Spleen (tissue), 11 donors: Measurements from ENCODE around the gene JADE2. TPM values are rescaled to one million over a fixed set of nuclear protein-coding genes. Genes with fewer than 3 reads are reported as not detected.
"Not testable (repeated sequence)": the region's sequence is repeated elsewhere in the genome, so short reads cannot be mapped to it uniquely, and the experiment has no call there.

Experiments used
- DNase-seq: peaks from one replicate; pipeline ENCODE4 v3.0.0-alpha.2; 2020
- H3K27ac ChIP-seq, 8 donors: fragments of 200-600 bp; sonication (generic) in 7 of 8; 1 replicate in 4 of 8; 2 replicates in 4 of 8; pipeline versions ENCODE4 v1.5.0 to v1.8.0; 2016 to 2021; ENCODE audit warnings: inconsistent platforms in 4 of 8, mild to moderate bottlenecking in 4 of 8, moderate library complexity in 1 of 8
- H3K27me3 ChIP-seq, 7 donors: fragments of 200-600 bp; sonication (generic) in 6 of 7; replicated peaks in 1 of 7; 1 replicate in 4 of 7; 2 replicates in 3 of 7; pipeline versions ENCODE4 v1.5.0 to v1.8.0; 2016 to 2021; ENCODE audit warnings: inconsistent platforms in 3 of 7, mild to moderate bottlenecking in 1 of 7
- H3K36me3 ChIP-seq, 6 donors: fragments of 200-600 bp; sonication (generic) in 5 of 6; 1 replicate in 4 of 6; 2 replicates in 2 of 6; pipeline versions ENCODE4 v1.5.0 to v1.8.0; 2016 to 2021; ENCODE audit warnings: inconsistent platforms in 2 of 6
- H3K4me1 ChIP-seq, 6 donors: fragments of 200-600 bp; sonication (generic) in 5 of 6; 1 replicate in 3 of 6; 2 replicates in 3 of 6; pipeline versions ENCODE4 v1.5.0 to v1.8.0; 2016 to 2021; ENCODE audit warnings: inconsistent platforms in 3 of 6
- H3K4me3 ChIP-seq, 8 donors: fragments of 200-600 bp; sonication (generic) in 7 of 8; 1 replicate in 4 of 8; 2 replicates in 4 of 8; pipeline versions ENCODE4 v1.5.0 to v1.8.0; 2016 to 2021; ENCODE audit warnings: inconsistent platforms in 4 of 8, mild to moderate bottlenecking in 4 of 8, moderate library complexity in 2 of 8
- H3K9me3 ChIP-seq, 8 donors: fragments of 200-600 bp; sonication (generic) in 7 of 8; 1 replicate in 4 of 8; 2 replicates in 4 of 8; pipeline versions ENCODE4 v1.5.0 to v1.8.0; 2016 to 2021; ENCODE audit warnings: inconsistent platforms in 4 of 8
- POLR2A ChIP-seq, 3 donors: fragments of 450-650 bp; IDR thresholded peaks; one replicate each; pipeline ENCODE4 v1.5.1; 2017; ENCODE audit warnings: antibody characterized with exemption in 3 of 3, mild to moderate bottlenecking in 1 of 3
- POLR2AphosphoS5 ChIP-seq, 3 donors: sonication (generic); formaldehyde crosslinking; IDR thresholded peaks; one replicate each; pipeline ENCODE4 v1.5.1; 2017; ENCODE audit warnings: antibody characterized with exemption in 3 of 3
- WGBS, 5 donors: extraction: QIAGEN DNeasy Blood & Tissue Kit in 3 of 5; methylation state at CpG; one replicate each; pipeline versions ENCODE4 v1.1.5 to v1.1.7; 2013 to 2018; 5-methylcytosine and 5-hydroxymethylcytosine counted together
- intact Hi-C: fragments of 100-400 bp; cut with DNase I; formaldehyde crosslinking; loops from one replicate; pipeline ENCODE4 v1.15.0; 2023; ENCODE audit warnings: low total_unique reads
- polyA plus RNA-seq, 3 donors: library from polyadenylated mRNA; stranded (reverse); fragments of 200-250 nt; gene quantifications; one replicate each; pipeline ENCODE4 v1.2.1, GENCODE V29; 2013
- total RNA-seq, 7 donors: library from RNA; depleted of rRNA in 3 of 7; stranded (reverse); fragments of >200 nt in 3 of 7; fragmentation: NEBNext Ultra II Directional in 4 of 7; extraction: Animal tissue kit (Norgen Biotek cat#: 25700) in 4 of 7; gene quantifications; one replicate each; pipeline versions ENCODE4 v1.1.0 to v1.2.1, GENCODE V29; 2016 to 2021
- TF ChIP-seq, protein P1 (sequence below), 11 experiments: fragments of 200-600 bp in 7 of 11; fragments of 450-650 bp in 4 of 11; sonication (generic) in 4 of 11; IDR thresholded peaks in 8 of 11; conservative IDR thresholded peaks in 3 of 11; 1 replicate in 7 of 11; 2 replicates in 4 of 11; pipeline versions ENCODE4 v1.4.0 to v1.8.0; 2016 to 2021; ENCODE audit warnings: antibody characterized with exemption in 11 of 11, inconsistent platforms in 4 of 11, mild to moderate bottlenecking in 1 of 11
- donor health status: healthy with polysubstance abuse.
- donor health status: DM: no; HTN: no; CAD: no; lungs with moderate emphysema.
- donor health status: DM: no; HTN: no; CAD: no.
- donor health status: Bipolar disorder and iron deficiency.
- donor health status: healthy.
- donor health status: DM: no; HTN: no; CAD: no.
- donor health status: DM: yes; HTN: yes; CAD: no.

Gene JADE2
- total and polyA plus RNA-seq, 10 donors = 12.3 to 131 (median 94.3) TPM

DNA sequence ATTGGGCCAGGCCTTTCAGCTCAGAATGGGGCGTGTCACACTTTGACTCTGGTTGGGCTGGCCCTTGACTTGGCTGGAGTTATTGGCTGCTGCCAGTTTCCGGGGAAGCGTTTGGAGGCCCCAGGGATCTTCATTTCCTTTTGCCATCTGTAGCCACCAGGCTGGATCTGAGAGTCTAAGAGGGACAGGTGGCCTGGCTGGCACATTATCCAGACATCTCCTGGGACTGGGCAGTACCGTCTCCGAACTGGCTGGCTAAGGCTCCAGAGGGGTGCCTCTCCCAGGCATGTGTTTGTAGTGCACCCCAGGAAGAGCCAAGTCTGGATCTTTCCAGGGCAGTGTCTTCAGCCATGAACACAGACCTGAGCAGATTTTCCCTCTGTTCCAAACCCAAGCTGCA, 9.7 kb upstream of the JADE2 start:
- WGBS, 5 donors = 71 to 89% (median 82%) methylated on average over 5 of the region's 5 CpGs
- Histone ChIP-seq H3K27ac (no peak overlapping the region), H3K27me3 (no peaks in the 10 kb centered on the region), H3K4me1 (peaks cover 0 to 14% (median 6%) of the 10 kb centered on the region in 6 donors), H3K4me3 (no peak overlapping the region), H3K36me3 (no peaks in the 10 kb centered on the region), H3K9me3 (no peaks in the 10 kb centered on the region)
- TF ChIP-seq POLR2AphosphoS5 (IDR thresholded peaks at IDR 0.05) = no peak
- no peak for DNase-seq
- intact Hi-C loops = no loop called here

DNA sequence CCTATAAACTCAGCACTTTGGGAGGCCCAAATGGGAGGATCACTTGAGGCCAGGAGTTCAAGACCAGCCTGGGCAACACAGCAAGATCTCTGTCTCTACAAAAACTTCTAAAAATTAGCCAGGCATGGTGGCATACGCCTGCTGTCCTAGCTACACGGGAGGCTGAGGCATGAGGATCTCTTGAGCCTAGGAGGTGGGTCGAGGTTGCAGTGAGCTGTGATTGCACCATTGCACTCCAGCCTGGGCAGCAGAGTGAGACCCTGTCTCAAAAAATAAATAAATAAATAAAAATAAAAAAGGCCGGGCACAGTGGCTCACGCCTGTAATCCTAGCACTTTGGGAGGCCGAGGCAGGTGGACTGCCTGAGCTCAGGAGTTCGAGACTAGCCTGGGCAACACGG, 8.5 kb upstream of the JADE2 start:
- H3K27me3 ChIP-seq, H3K9me3 ChIP-seq, DNase-seq, H3K4me3 ChIP-seq, H3K36me3 ChIP-seq, intact Hi-C loops, H3K27ac ChIP-seq: not testable (repeated sequence)
- H3K4me1 ChIP-seq = peaks cover 0 to 11% (median 3%) of the 10 kb centered on the region in 6 donors
- 88 to 96% (median 92%) methylated on average over 8 of the region's 8 CpGs for WGBS, 5 donors

DNA sequence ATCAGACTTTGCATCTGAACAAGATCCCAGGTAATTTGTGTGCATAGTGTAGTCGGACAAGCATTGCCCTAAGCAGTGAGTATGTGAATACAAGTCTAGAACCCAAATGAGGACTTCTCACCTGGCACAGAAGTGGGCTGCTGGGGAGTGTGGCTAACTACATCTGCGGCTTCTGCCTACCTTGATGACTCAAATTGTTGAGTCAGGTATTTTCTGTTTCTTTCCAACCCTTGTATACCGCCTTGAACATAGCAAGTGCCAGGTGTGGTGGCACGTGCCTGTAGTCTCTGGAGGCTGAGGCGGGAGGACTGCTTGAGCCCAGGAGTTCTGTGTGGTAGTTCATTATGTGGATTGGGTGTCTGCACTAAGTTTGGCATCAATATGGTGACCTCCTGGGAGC, 7.9 kb upstream of the JADE2 start:
- intact Hi-C loops = no loop called here
- H3K4me3 ChIP-seq = no peak overlapping the region

DNA sequence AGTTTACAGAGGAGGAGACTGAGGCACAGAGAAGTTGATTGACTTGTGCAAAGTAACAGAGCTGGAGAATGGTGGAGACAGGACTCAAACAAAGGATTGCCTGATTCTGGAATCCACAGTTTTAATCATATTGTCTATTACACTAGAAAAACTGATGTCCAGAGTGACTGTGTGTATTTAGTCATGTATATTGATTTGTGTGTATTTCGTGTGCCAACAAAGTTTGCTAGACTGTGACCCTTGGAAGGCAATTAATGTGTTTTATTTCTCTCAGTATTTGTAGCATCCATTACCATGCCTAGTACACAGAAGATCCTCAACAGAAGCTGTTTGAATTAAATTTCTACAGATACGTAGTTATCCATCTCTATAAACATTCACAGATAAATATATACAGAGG, 5.5 kb upstream of the JADE2 start:
- intact Hi-C loops = loop anchor here (5.0 to 10.0 kb wide), 2 partner anchors 53 to 55 kb away; no protein-coding TSS in a partner anchor

More for the DNA sequence above, 7.9 kb upstream of the JADE2 start:
- H3K27me3 ChIP-seq = no peaks in the 10 kb centered on the region
- no peaks in the 10 kb centered on the region for H3K36me3 ChIP-seq
- no peak for DNase-seq
- no peaks in the 10 kb centered on the region for H3K9me3 ChIP-seq
- peaks cover 0 to 5% (median 0%) of the 10 kb centered on the region in 6 donors for H3K4me1 ChIP-seq
- TF ChIP-seq POLR2AphosphoS5 (IDR thresholded peaks at IDR 0.05) (no peak), POLR2A (IDR thresholded peaks at IDR 0.05) (no peak)
- TF ChIP-seq, protein P1, sequence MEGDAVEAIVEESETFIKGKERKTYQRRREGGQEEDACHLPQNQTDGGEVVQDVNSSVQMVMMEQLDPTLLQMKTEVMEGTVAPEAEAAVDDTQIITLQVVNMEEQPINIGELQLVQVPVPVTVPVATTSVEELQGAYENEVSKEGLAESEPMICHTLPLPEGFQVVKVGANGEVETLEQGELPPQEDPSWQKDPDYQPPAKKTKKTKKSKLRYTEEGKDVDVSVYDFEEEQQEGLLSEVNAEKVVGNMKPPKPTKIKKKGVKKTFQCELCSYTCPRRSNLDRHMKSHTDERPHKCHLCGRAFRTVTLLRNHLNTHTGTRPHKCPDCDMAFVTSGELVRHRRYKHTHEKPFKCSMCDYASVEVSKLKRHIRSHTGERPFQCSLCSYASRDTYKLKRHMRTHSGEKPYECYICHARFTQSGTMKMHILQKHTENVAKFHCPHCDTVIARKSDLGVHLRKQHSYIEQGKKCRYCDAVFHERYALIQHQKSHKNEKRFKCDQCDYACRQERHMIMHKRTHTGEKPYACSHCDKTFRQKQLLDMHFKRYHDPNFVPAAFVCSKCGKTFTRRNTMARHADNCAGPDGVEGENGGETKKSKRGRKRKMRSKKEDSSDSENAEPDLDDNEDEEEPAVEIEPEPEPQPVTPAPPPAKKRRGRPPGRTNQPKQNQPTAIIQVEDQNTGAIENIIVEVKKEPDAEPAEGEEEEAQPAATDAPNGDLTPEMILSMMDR (IDR thresholded peaks at IDR 0.05 in 8 of 11, conservative IDR thresholded peaks at IDR 0.05 in 3 of 11) = no peak
- H3K27ac ChIP-seq = no peak overlapping the region
- 82 to 92% (median 92%) methylated on average over 5 of the region's 5 CpGs for WGBS, 5 donors

DNA sequence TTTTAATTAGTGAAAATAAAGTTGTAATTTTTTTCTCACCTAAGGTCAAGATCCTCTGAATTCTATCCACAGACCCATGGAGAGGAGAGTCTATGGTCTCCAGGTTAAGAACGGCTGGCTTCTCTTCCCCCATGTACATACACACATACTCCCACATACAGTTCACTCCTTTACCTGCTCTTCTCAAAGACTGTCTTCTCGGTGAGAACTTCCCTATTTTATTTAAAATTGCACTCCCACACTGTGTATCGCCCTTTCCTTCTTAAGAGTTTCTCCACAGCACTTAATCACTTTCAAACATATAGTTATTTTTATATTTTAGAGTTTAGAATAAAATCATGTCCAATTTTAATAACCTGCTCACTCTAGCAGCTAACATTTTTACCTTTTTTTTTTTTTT, 3.6 kb upstream of the JADE2 start:
- no peaks in the 10 kb centered on the region for H3K36me3 ChIP-seq
- TF ChIP-seq POLR2A (IDR thresholded peaks at IDR 0.05) (no peak), POLR2AphosphoS5 (IDR thresholded peaks at IDR 0.05) (no peak)
- TF ChIP-seq, protein P1 (IDR thresholded peaks at IDR 0.05 in 8 of 11, conservative IDR thresholded peaks at IDR 0.05 in 3 of 11) = no peak
- no peak overlapping the region for H3K4me3 ChIP-seq
- WGBS, 5 donors = 20 to 35% (median 33%) methylated on average over 3 of the region's 3 CpGs
- no peaks in the 10 kb centered on the region for H3K9me3 ChIP-seq
- no peak overlapping the region for H3K27ac ChIP-seq
- H3K27me3 ChIP-seq = no peaks in the 10 kb centered on the region
- intact Hi-C loops = loop anchor here (5.0 to 10.0 kb wide), 2 partner anchors 53 to 55 kb away; no protein-coding TSS in a partner anchor
- H3K4me1 ChIP-seq = peaks cover 0 to 25% (median 10%) of the 10 kb centered on the region in 6 donors
- DNase-seq = no peak

More for the DNA sequence above, 5.5 kb upstream of the JADE2 start:
- H3K36me3 ChIP-seq = no peaks in the 10 kb centered on the region
- DNase-seq = no peak
- TF ChIP-seq, protein P1 (IDR thresholded peaks at IDR 0.05 in 8 of 11, conservative IDR thresholded peaks at IDR 0.05 in 3 of 11) = no peak
- TF ChIP-seq POLR2AphosphoS5 (IDR thresholded peaks at IDR 0.05) = no peak
- no peak for TF ChIP-seq POLR2A (IDR thresholded peaks at IDR 0.05)
- WGBS, 5 donors = 83 to 92% (median 90%) methylated on average over 2 of the region's 2 CpGs
- H3K4me1 ChIP-seq = peaks cover 0 to 24% (median 10%) of the 10 kb centered on the region in 6 donors
- H3K4me3 ChIP-seq = no peak overlapping the region
- H3K9me3 ChIP-seq = no peaks in the 10 kb centered on the region
- H3K27ac ChIP-seq = no peak overlapping the region
- H3K27me3 ChIP-seq = no peaks in the 10 kb centered on the region
